GM03348 (cell line): Measurements from ENCODE around the gene TMEM223.
"Not testable (repeated sequence)": the region's sequence is repeated elsewhere in the genome, so short reads cannot be mapped to it uniquely, and the experiment has no call there.

Experiments
- DNase-seq: peaks from one replicate; pipeline ENCODE4 v3.0.0; 2012; ENCODE audit warnings: low spot score

The TMEM223 gene

GRCh38 chr11:62791501-62792201, at the start of gene TMEM223:
TSS of gene TMEM223 (minus strand) at chr11:62792006. CDS start at chr11:62791994, 12 bp downstream.
- DNase-seq = peak; percentile 96

DNA sequence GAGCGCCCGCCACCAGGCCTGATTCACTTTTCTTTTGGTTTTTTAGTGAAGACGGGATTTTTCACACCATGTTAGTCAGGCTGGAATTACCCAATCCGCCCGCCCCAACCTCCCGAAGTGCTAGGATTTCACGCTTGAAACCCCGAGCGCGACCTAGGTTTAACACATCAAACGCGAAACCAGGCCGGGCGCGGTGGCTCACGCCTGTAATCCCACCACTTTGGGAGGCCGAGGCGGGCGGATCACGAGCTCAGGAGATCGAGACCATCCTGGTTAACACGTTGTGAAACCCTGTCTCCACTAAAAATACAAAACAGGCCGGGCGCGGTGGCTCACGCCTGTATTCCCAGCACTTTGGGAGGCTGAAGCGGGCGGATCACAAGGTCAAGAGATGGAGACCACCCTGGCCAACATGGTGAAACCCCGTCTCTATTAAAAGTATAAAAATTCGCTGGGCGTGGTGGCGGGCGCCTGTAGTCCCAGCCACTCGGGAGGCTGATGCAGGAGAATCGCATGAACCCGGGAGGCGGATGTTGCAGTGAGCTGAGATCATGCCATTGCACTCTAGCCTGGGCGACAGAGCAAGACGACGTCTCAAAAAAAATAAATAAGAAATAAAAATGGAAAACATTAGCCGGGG, 49.0 kb upstream of the TMEM223 start:
- DNase-seq = peak; percentile 32

DNA sequence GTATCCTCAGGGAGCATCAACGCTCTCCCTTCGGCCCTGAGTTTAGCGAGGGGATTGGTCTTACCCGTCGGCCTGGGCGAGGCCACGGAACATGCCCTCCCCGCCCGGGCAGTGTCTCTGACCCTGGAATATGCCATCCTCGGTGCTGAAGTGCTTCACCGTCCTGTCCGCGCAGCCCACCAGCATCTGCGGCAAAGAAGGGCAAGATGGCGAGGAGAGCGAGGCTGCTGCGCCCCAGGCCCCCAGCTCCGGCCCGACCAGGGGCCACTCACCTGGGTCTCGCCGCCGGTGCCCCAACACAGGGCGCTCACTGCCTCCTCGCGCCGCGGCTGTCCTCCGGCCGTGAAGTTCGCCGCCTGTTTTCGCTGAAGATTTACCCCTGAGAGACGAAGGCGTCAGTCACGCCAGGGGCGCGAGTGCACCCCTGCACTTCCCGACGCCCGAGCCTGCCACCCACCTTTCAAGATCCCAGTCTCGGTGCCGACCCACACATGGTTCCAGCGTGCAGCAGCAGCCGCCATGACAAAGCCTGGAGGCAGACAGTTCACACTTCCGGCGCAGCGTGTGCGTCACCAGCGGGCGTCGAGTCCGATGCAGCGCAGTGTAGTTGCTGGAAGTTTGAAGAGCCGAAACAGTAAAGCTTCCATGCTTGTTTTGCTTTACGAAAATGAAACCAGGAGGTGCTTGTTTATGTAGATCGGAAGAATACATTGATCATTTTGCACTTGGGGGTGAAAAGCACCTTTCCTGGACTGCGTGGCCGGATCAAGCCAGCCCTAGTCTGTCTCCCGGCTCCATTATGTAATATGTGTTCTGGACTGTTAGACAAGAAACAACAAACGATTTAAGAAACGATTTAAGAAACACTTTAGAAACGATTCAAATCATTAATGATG, 47.5 kb upstream of the TMEM223 start, which contains the start of gene WDR74:
WDR74 (minus strand) TSS at position 541 of the 896 bp plus-strand sequence; CDS start at position 521, 20 bp downstream.
- DNase-seq = peak; percentile 85

- no peak for DNase-seq
Measured at GRCh38 chr11:62835336-62835735, 43.5 kb upstream of the TMEM223 start.

GRCh38 chr11:62832336-62833234, 40.8 kb upstream of the TMEM223 start, which contains the start of gene TEX54:
TSS of gene TEX54 (minus strand) at chr11:62832841.
- peak; percentile 28 for DNase-seq

GRCh38 chr11:62831520-62832335, 39.9 kb upstream of the TMEM223 start, which contains the start of gene STX5:
TSS of gene STX5 (minus strand) at chr11:62832051. CDS start at chr11:62831243, 808 bp downstream.
- DNase-seq = peak; percentile 97

- no peak for DNase-seq
Measured at GRCh38 chr11:62830904-62831519, 39.2 kb upstream of the TMEM223 start.

- DNase-seq = not testable (repeated sequence)
Measured at GRCh38 chr11:62828130-62828529, 36.3 kb upstream of the TMEM223 start.

- no peak for DNase-seq
Measured at GRCh38 chr11:62823677-62824076, 31.9 kb upstream of the TMEM223 start.

GRCh38 chr11:62817129-62817528, 25.3 kb upstream of the TMEM223 start:
- DNase-seq = no peak

- DNase-seq = no peak
Measured at GRCh38 chr11:62816557-62816956, 24.8 kb upstream of the TMEM223 start.

DNA sequence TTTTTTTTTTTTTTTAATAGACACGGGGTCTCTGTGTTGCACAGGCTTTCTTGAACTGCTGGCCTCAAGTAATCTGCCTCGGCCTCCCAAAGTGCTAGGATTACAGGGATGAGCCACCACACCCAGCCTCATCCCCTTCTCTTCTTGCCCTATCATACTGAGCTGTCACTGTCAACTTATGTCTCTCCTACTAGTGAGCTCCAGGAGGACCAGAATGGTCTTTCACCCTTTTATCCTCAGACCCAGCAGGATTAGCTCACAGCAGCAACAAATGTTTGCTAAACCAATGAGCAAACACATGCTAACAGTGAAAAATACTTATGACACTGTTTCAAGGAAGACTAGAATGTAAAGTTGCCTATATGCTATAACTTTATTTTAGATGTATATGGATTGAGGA, 19.9 kb upstream of the TMEM223 start:
- no peak for DNase-seq

- DNase-seq = no peak
Measured at GRCh38 chr11:62810748-62811147, 18.9 kb upstream of the TMEM223 start.

- DNase-seq = peak; percentile 30
Measured at GRCh38 chr11:62806611-62807121, 14.9 kb upstream of the TMEM223 start.

GRCh38 chr11:62805961-62806441, 14.2 kb upstream of the TMEM223 start:
- no peak for DNase-seq

GRCh38 chr11:62805076-62805892, 13.5 kb upstream of the TMEM223 start, which contains the start of gene NXF1:
TSS of gene NXF1 (minus strand) at chr11:62805440. CDS start at chr11:62805356, 84 bp downstream.
- peak; percentile 99 for DNase-seq

DNA sequence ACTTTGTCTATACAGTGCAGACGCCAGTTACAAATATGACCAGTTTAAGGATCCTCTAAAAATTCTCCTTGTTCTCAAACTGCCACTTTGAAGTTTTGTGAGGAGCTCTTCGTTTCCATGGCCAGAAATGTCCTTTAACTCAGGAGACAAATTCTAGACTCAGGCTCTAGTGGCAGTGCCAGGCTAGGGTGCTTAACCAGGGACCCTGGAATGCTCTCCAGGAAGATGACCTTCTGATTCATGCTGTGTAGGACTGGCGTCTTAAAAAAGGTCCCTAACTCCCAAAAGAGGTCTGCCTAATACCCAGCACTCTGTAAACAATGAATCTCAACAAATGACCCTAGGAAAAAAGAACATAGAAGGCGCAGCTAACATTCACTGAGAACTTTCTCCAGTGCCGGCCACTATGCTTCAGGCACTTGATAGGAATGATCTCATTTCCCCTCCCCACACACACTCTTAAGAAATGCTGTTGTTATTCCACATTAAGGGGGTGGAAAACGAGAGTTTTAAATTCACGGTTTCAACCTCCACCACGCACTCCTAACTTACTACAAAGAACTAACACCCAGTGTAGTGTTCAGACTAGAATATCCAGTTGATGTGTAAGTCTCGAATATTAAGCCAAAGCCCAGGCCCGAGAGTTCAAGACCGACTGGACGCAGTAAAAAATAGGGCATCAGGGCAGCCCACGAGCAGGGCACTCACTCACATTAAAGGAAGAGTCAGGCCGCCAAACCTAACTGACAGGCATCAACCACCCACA, 12.7 kb upstream of the TMEM223 start:
- DNase-seq = peak; percentile 47

GRCh38 chr11:62801071-62801470, 9.3 kb upstream of the TMEM223 start:
- no peak for DNase-seq
